Colon (tissue), 2 donors: ENCODE data around the gene SLC39A10.
"Not testable (repeated sequence)": the region's sequence is repeated elsewhere in the genome, so short reads cannot be mapped to it uniquely, and the experiment has no call there.

Source experiments
- FAIRE-seq: peaks from 2 replicates; lab custom pipeline; 2012; peaks lifted over from hg19 to GRCh38; lab: Jason Lieb, UNC
- donor health status: control.
- donor health status: control.

SLC39A10 gene

DNA sequence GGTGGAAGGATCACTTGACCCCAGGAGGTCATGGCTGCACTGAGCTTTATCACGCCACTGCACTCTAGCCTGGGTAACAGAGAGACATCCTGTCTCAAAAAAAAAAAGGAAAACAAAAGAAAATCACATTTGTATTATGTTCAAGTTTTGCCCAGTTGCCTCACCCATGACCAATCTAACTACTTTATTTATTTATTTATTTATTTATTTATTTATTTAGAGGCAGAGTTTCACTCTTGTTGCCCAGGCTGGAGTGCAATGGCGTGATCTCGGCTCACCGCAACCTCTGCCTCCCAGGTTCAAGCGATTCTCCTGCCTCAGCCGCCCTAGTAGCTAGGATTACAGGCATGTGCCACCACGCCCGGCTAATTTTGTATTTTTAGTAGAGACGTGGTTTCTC is 12.3 kb upstream of the SLC39A10 start:
- FAIRE-seq: not testable (repeated sequence)

DNA sequence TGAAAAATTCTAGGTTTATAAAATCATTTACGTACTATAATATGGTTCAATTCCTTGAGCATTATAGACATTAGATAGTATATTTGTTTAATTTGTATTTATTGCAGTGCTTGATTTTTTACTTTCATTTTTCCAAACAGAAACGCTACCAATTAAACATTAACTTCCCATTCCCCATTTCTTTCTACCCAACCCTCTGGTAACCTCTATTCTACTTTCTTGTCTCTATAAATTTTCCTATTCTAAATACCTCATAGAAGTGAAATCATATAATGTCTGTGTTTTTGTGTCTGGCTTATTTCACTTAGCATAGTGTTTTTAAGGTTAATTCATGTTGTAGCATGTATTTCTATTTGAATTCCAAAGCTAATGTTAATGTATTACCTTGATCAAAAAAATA is 11.6 kb upstream of the SLC39A10 start:
- no peak for FAIRE-seq

DNA sequence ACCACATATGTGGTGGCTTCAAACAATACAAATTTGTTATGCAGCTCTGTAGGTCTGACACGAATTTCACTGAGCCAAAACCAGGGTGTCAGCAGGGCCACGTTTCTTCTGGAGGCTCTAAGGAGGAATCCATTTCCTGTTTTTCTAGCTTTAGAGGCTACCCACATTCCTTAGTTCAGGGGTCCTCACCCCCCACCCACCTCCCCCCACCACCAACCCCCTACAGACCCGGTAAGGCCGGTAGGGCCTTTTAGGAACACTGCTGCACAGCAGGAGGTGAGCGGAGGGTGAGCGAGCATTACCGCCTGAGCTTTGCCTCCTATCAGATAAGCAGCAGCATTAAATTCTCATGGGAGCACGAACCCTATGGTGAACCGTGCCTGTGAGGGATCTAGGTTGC is 10.6 kb upstream of the SLC39A10 start:
- FAIRE-seq: no peak

DNA sequence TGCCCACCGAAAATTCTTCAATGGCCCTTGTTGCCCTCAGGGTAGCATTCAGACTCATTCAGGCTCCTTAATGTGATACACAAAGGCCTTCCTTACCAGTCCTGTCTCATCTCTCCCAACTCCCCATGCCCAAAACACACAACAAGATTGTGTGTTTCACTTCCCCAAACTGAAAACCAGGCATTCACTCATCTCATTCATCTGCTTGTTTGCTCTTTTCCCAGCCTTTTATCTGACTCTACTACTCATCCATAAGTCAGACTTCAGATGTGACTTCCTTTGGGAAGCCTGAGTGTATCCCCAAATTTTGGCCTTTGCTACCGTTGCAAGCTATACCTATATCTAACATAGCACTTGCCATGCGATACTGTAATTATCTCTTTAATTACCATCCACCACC is 9.7 kb upstream of the SLC39A10 start:
- FAIRE-seq: no peak

DNA sequence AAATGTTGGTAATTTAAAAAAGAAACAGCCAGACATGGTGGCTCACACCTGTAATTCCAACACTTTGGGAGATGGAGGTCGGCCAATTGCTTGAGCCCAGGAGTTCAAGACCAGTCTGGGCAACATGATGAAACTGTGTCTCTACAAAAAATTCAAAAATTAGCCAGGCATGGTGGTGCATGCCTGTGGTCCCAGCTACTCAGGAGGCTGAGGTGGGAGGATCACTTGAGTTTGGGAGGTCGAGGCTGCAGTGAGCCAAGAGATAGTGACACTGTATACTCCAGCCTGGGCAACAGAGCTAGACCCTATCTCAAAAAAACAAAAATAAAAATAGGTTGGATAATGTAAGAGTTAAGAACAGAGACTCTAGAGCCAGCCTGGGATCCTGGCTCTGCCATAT is 8.7 kb upstream of the SLC39A10 start:
- FAIRE-seq: not testable (repeated sequence)

DNA sequence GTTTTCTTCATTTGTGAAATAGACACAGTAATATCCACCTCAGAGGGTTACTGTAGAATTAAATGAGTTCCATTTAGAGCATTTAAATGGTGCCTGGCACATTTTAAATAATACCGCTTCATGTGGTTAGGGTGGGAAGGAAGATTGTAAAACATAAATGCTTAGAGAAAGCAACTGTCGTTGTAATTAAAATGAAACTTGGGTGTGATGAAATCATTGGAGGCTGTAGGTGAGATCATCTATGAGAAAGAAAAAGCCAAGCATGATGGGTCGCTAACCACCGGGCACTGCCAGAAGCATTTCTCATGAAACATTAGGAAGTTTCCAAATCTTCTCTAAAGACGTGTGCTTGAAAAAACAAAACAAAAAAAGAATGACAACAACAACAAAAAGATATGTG is 8.2 kb upstream of the SLC39A10 start:
- FAIRE-seq: no peak

DNA sequence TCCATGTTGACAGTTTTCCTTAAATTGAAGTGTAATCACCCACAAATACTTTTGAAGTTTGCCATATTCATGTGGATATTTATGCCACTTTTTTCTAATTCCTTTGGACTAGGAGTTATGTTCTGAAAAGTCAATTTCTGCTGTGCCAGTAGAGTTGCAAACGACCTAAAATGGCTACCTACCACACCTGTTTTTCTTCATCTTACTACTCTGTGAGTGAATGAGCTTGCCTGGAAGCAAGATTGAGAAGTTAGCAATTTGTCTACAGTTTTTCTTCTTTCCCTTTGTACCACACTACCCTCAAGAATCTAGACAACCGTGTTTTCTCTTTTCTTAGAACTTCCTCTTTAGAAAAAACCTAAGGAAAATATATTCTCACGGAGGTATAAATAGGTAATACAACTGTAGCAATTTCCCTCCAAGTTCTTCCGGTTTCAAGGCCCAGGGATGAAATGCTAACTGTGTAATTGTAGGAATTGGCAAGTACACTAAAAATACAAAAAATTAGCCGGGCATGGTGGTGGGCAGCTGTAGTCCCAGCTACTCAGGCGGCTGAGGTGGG is 7.3 kb upstream of the SLC39A10 start:
- no peak for FAIRE-seq

DNA sequence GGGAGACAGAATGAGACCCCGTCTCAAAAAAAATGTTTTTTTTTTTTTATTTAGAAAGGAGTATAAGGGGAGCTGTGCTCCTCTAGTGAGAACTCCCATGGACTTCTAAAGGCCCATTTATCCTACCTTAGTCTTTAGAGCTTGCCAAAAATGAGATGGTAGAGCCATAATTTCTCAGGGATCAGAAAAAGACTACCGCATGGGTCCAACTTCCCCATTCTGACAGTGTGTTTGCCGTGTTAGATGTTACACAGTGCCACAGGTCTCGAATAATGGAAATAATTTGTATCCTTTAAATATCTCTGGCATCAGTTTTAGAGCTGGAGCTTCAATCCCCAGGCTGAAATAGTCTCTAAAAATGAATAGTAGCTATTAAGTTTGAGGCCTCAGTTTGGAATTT is 6.0 kb upstream of the SLC39A10 start:
- FAIRE-seq: no peak

DNA sequence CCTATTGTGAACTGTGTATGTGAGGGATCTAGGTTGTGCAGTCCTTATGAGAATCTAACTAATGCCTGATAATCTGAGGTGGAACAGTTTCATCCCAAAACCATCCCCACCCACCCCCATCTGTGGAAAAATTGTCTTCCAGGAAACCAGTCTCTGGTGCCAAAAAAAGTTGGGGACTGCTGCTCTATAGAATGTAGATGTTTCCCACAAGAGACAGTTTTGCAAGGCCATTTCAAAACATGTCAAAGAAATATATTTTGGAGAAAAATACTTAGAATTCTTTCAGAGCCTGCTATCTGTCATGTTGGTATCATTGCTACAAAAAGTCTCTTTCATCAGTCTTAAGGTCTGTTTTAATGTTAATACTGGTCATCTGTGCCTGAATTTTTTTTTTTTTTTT is 4.1 kb upstream of the SLC39A10 start:
- FAIRE-seq: no peak

DNA sequence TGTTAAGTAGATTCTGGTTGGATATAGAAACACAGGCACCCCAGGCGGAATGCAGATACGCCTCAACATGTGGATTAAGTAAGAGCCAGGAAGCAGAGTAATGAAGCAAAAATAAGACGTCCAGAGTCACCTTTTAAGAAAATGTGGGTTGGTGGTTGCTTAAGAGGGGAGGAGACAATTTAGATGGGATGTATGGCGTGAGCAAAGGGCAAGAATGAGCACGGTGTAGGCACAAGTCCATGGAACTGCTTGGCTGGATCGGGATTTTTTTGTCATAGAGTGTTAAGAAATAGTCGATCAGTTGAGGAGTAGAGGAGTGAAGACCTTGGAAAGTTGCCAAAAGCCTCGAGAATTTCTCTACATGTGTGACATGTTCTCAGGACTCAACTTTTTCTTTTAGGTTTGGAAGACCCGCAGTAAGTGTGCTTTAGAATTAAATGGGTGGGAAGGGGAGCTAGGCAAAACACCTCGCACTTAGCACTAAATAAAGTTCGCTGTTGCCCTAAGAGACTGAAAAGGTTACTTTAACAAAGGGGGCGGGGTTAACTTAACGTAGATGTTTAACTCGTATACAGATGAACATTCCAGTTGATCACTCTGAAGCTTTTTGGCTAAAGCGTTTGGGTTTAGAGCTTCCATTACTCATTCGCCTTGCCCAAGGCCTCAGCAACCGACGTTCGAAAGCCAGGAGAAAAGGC is 716 bp upstream of the SLC39A10 start:
- no peak for FAIRE-seq

DNA sequence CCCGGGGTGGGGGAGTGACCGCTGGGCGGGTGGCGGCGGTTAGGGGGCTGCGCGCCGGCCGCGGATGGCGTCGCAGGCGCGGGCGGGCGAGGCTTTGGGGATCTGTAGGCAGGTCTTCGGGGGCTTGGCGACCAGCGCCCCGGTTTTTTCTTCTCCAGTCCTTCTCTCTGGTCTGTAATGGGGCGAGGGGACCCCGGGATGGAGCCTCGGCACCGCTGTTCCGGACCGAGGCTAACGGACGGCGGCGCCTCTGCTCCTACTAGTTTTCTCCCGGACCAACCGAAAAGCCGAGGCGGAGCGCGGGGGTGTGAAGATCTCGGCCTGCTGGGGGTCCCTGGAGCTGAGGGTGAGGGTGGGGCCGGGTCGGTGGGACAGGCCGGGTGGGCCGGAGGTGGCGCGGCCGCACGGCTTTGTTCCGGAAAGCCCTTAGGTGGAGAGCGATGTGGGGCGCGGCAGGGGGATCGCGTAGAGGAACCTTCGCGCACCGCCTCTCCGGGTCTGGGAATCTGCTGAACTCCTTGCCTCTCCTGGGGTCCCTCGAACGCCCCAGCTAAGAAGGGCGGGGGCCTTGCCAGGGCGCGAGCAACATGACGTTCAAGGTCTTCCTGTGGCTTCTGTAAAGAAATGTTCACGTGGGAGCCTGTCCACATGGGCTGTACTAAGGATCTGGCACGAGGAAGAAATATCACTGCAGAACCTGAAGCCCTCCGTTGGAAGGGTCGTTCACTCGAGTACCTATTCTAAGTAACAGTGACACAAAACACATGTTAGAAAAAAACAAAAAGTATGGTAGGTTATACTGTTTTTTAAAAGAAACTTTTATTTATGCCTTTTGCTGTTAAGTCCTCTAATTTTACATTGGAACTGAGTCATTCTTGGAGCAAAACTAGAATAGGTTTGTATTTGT is 861 bp downstream of the SLC39A10 start:
- FAIRE-seq: no peak

DNA sequence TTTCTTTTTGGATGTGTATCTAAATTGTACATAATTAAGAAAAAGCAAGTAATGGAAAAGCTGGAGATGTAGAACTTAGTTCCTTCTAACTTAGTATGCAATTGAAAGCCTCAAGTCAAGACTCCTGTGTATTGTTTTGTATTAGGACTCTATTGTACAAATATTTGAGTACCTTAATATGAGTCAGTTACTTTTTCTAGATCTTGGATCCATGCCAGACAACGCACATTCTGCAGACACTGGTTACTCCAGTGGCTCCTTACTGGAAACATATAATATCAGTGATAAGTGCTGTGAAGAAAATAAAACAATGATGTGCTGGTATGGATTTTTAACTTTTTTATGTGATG is 1.5 kb downstream of the SLC39A10 start:
- no peak for FAIRE-seq

DNA sequence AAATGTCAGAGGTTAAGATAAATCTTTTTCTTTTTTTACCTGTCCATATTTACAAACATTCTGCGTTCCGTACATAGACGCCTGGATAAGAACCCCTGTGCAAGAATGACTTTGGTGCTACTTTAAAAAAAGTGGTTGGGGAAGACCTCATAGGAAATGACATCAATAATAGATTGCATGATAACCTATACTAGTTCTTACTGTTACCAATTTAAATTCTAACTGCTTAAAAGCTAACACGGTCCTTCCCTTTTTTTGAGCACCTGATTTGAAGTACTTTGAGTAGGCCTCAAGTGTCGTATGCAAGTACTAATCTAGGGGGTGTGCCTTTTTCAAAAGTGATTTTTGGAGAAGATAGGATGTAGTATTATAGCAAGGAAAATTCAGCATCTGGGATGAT is 2.1 kb downstream of the SLC39A10 start:
- FAIRE-seq: no peak

DNA sequence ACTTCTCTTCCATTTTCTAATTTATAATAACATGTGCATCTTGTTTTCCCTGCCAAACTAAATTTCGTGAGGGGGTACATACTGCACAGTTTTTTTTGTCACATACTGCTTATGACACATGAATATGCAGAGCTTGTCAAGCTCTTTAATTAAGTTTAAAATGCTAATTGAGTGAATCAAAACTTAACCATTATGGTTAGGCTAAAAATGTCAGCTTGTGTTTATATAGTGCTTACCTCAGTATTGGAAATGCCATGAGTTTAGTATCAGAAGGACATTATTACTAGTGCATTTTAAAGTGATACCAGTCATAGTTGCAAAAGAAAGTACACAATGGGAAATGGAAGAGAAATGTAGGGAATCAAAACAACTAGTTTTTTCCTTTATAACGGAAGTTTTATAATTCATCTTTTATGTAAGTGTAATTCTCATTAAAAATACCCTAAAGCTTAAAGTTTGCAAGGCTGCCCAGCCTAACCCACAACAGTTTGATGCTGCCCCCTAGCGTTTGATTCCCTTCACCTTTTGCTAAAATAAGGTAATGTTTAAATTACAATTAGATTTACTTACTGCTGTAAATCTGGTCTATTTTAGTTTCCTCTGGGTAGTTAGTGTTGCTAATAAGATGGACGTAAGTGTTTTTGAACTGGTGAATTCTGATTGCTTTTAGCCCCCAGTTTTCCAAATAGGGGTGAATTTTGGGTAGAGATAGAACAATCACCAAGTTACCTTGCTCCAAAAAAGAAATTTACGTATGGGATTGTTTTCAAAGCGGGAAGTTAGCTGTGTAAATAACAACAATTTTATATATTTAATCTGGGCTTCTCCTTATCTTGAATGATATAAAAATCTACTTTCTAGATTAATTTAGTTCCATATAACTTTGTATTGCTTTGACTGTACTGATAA is 3.2 kb downstream of the SLC39A10 start:
- peak; percentile 78 for FAIRE-seq

DNA sequence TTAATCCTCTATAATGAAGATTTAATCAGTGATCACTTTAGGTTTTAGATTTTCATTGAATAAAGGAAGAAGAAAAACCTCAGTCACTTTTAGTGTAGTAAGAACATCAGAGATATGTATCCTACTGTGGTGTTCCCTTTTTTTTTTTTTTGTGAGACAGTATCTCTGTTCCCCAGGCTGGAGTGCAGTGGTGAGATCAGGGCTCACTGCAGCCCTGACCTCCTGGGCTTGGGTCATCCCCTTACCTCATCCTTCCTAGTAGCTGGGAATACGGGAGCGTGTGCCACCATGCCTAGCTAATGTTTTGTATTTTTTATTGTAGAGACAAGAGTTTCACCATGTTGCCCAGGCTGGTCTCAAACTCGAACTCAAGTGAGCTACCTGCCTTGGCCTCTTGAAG is 5.1 kb downstream of the SLC39A10 start:
- no peak for FAIRE-seq

DNA sequence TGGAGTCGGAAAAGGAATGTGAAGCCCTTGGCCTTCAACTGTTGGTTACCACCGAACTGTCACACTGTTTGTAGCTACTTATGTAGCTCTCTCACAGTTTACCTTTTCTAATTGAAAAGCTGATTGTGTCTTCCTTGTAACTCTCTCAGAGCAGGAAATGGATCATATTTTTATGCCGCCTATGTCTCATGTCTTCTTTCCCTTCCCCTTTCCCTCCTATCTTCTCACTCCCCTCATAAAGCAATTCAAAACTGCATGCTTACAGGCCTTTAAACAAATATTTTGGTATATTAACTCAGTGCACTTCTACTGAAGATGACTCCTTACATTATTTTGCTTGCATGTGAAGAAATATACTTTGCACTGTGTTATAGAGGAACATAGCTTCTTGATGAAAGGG is 6.0 kb downstream of the SLC39A10 start:
- no peak for FAIRE-seq

DNA sequence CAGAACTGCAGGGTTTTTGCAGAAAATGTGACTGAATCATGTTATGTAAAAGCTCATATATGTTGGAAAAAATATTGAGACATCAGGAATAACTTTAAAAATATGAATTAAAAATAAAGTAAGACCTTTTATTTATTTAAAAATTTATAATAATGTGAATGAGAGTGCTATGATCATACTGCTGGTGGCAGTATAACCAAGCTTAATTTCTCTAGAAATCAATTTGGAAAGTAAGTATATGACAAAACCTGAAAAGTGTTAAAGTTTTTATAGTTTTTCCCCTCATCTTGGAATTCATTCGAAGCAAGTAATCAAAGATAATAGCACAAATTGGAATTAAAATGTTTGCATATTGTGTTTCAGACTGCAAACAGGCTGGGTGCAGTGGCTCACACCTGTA is 7.5 kb downstream of the SLC39A10 start:
- peak; percentile 75 for FAIRE-seq

DNA sequence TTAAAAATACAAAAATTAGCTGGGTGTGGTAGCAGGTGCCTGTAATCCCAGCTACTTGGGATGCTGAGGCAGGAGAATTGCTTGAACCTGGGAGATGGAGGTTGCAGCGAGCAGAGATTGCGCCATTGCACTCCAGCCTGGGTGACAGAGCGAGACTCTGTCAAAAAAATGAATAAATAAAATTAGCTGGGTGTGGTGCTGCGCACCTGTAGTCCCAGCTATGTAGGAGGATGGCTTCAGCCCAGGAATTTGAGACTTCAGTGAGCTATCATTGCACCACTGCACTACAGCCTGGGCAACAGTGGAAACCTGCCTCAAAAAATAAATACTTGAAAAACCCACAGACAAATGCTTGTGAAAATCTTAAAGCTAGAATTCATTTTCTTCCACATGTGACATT is 8.1 kb downstream of the SLC39A10 start:
- not testable (repeated sequence) for FAIRE-seq

DNA sequence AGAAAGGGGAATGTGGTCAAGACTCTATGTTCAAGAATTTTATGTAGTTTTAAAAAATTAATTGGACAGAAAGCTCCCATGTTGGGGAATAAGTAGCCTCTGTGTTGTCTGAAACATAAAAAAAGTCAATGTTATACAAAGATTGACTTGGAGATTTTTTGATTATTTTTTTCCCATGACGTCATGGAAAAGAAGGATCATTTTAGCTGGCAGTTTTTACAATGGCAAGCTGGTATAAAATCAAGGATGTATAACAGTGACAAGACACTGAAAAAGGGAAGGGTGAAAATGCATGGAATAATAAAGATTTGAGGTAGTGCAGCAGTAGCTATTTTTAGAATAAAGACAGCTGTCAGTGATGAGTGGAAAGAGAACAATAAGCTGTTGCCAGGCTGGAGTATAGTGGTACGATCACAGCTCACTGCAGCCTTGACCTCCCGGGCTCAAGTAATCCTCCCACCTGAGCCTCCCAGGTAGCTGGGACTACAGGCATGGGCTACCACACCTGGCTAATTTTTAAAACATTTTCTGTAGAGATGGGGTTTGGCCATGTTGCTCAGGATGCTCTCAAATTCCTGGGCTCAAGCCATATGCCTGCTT is 9.2 kb downstream of the SLC39A10 start:
- FAIRE-seq: no peak

DNA sequence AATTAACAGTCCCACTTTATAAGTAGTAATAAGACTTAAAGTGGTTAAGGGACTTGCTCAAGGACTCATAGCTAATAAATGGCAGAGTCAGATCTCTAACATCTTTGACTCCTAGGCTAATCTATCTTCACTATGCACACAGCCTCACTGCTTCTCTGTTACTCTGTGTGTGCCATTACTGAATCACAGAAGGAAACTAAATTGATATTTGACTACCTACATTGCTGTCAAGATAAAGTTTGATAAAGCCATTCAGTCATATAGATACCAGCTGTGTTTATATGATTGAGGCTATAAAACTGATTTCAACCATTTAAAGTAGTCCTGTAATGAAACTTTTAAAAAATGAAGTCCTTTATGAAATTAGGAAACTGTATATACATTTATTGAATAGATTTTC is 10.9 kb downstream of the SLC39A10 start:
- FAIRE-seq: no peak

DNA sequence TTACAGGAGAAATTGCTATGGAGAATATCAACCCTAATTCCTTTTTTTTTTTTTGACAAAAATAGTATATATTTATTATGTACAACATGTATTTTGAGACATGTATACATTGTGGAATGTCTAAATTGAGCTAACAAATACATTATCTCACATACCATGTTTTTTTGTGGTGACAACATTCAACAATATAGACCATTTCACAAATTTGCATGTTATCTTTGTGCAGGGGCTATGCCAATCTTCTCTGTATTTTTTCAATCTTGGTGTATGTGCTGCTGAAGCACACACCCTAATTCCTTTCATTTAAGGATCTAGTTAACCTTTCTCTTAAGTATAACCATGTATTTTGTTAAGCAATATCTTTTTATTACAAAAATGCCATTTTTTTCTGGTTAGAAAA is 13.2 kb downstream of the SLC39A10 start:
- FAIRE-seq: no peak

DNA sequence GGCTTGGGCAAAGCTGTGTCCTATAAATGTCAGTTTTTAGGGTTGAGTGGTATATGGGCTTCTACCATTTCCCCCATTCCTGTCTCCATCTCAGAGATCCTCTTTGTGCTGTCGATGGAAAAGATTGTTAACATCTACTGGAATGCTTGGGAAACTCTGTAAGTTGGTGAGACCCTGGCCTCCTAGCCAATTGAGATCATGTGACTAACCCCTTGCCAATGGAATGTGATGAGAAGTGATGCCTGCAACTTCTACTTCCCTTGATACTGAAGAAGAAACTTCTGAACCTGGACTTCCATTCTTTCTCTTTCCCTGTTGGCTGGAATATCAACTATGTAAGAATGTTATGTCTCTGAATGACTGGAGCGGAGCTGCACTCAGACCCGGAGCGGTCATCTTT is 14.5 kb downstream of the SLC39A10 start:
- no peak for FAIRE-seq
